Neutrophil (primary cell): Measurements from ENCODE around the gene ZPLD1.

Experiments used
- H3K27ac ChIP-seq: fragments of 200-600 bp; sonication (generic); 2 replicates; pipeline ENCODE4 v1.5.1; 2016; ENCODE audit warnings: mild to moderate bottlenecking, moderate library complexity
- H3K27me3 ChIP-seq: fragments of 200-600 bp; sonication (generic); 2 replicates; pipeline ENCODE4 v1.6.0; 2016; ENCODE audit warnings: mild to moderate bottlenecking
- H3K36me3 ChIP-seq: fragments of 200-600 bp; sonication (generic); 2 replicates; pipeline ENCODE4 v1.5.1; 2017
- H3K4me1 ChIP-seq, 2 experiments: fragments of 200-600 bp in 1 of 2; sonication (generic) in 1 of 2; 1 replicate in 1 of 2; 2 replicates in 1 of 2; pipeline versions ENCODE4 v1.5.1 to v1.6.1; 2013 to 2016; ENCODE audit warnings: low read depth in 1 of 2, low read length in 1 of 2, mild to moderate bottlenecking in 1 of 2, moderate library complexity in 1 of 2; ENCODE audit not compliant: control insufficient read depth in 1 of 2, insufficient read depth in 1 of 2
- H3K4me3 ChIP-seq, 2 experiments: fragments of 200-600 bp in 1 of 2; sonication (generic) in 1 of 2; 1 replicate in 1 of 2; 2 replicates in 1 of 2; pipeline ENCODE4 v1.5.1; 2013 to 2016; ENCODE audit warnings: low read depth in 1 of 2, low read length in 1 of 2, mild to moderate bottlenecking in 1 of 2, moderate library complexity in 1 of 2
- H3K9me3 ChIP-seq: fragments of 200-600 bp; sonication (generic); 2 replicates; pipeline ENCODE4 v1.5.1; 2016
- CTCF ChIP-seq: fragments of 200-600 bp; sonication (generic); IDR thresholded peaks from 2 replicates; pipeline ENCODE4 v1.5.1; 2016; ENCODE audit warnings: antibody characterized with exemption

Gene ZPLD1

GRCh38 chr3:102434715-102435114 lies at the start of gene ZPLD1:
TSS of gene ZPLD1 (plus strand) at chr3:102435015. CDS start at chr3:102438488, 3,473 bp downstream.
- Histone ChIP-seq H3K27me3 (no peaks in the 10 kb centered on the region), H3K4me3 (no peak within 1 kb of the TSS), H3K9me3 (no peaks in the 10 kb centered on the region), H3K4me1 (no peaks in the 10 kb centered on the region), H3K36me3 (no peaks in the 10 kb centered on the region), H3K27ac (no peak within 1 kb of the TSS)
- no peak for TF ChIP-seq CTCF

DNA sequence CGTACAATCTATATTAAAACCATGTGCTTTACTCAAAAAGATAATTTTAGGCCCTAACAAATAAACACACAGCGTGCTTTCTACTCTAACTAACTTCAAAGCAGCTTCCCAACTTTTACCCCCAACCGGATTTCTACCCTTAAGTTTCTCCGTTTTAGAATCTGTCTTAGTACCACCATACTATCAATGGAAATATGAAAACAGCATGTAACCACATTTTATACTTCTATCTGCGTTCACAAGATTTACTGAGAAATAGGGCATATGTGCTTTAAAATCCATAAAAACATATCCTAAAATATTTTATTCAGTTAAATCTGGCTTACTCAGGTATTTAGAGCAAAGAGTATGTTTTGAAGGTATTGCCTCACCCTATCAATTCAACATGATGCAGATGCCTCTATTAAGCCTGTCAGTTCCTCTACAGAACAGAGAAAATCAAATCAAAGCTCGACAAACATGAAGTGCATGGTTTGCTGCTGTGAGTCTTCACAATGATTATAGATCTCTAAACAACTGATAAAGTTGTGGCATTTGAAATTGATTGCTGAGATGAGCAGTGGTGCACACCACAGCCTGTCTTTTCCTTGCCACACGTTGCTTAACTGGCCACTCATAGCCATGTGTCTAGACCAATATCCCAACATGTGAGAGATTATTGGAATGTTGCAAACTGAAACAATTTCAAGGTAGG lies 44.5 kb upstream of the ZPLD1 start:
- no peaks in the 10 kb centered on the region for H3K27me3 ChIP-seq
- TF ChIP-seq CTCF: no peak
- H3K4me3 ChIP-seq: no peak overlapping the region
- H3K27ac ChIP-seq: no peak overlapping the region
- H3K36me3 ChIP-seq: no peaks in the 10 kb centered on the region
- H3K9me3 ChIP-seq: no peaks in the 10 kb centered on the region
- H3K4me1 ChIP-seq: no peaks in the 10 kb centered on the region

DNA sequence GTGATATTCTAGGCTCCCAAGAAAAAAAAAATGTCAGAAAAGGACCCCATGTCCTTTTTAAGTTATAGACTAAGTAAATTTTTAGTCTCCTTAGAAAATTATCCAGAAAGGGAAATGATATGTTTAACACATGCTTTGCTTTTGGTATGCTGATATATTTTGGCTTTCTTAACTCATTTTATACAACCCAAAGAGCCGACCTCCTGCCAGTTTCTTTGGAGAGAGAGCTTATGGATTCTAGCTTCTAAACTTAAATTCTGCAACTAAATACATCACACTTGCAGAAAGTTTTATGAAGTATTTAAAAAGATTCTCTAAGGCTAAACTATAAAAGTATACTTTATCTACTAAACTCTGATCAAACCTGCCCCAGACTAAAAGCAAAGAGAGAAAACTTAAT lies 43.9 kb upstream of the ZPLD1 start:
- H3K4me3 ChIP-seq: no peak overlapping the region
- H3K4me1 ChIP-seq: no peaks in the 10 kb centered on the region
- no peaks in the 10 kb centered on the region for H3K27me3 ChIP-seq
- no peaks in the 10 kb centered on the region for H3K9me3 ChIP-seq
- H3K27ac ChIP-seq: no peak overlapping the region
- no peaks in the 10 kb centered on the region for H3K36me3 ChIP-seq
- no peak for TF ChIP-seq CTCF

DNA sequence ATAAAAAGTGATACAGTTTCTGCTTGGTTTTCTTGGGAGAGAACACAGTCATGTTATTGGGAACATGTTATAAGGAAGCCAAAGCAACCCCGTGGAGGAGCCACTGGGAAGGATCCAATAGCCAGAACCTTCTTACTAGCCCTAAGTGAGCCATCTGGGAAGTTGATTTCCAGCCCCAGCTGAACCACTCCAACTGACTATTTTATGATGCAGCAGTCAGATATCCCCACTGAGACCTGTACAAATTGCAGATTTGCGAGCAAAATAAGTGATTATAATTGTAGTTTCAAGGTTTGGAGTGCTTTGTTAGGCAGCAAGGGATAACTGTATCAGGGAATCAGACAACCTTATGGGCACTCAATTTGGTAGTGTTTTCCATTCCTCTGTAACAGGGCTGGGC lies 43.3 kb upstream of the ZPLD1 start:
- H3K4me1 ChIP-seq: no peaks in the 10 kb centered on the region
- H3K36me3 ChIP-seq: no peaks in the 10 kb centered on the region
- H3K27me3 ChIP-seq: no peaks in the 10 kb centered on the region
- TF ChIP-seq CTCF: no peak
- H3K4me3 ChIP-seq: no peak overlapping the region
- H3K27ac ChIP-seq: no peak overlapping the region
- H3K9me3 ChIP-seq: no peaks in the 10 kb centered on the region

DNA sequence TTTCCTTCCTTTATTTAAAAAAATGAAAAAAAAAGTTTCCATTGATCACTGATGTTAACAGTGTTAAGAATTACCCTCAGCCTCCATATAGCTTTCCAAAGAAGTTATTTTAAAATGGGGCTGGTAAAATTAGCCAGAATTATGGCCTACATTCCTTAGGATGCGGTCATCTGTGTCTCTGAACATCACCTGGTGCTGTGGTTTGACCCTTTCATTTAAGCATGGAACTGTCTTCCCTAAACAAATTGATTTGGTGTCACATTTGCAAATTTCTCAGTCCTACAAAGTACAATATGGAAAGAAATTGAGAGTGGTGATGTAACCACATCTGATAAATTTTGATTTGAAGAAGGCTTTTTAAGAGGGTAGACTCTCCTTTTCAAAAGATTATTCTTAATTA lies 40.3 kb upstream of the ZPLD1 start:
- Histone ChIP-seq H3K27me3 (no peaks in the 10 kb centered on the region), H3K9me3 (no peaks in the 10 kb centered on the region), H3K27ac (no peak overlapping the region), H3K36me3 (no peaks in the 10 kb centered on the region), H3K4me3 (no peak overlapping the region), H3K4me1 (no peaks in the 10 kb centered on the region)
- TF ChIP-seq CTCF: no peak
